ENCODE results near the gene PRKAG3.
A peak's percentile ranks its signal among the peaks of the same experiment; 100 is the strongest.

Gene PRKAG3

GRCh38 chr2:218837495-218837894 is 5.9 kb upstream of the PRKAG3 start:
- no peak for DNase-seq

GRCh38 chr2:218834685-218835084 is 3.1 kb upstream of the PRKAG3 start:
- DNase-seq: no peak

- no peak for DNase-seq
Measured at GRCh38 chr2:218833023-218833609, 1.5 kb upstream of the PRKAG3 start.

DNA sequence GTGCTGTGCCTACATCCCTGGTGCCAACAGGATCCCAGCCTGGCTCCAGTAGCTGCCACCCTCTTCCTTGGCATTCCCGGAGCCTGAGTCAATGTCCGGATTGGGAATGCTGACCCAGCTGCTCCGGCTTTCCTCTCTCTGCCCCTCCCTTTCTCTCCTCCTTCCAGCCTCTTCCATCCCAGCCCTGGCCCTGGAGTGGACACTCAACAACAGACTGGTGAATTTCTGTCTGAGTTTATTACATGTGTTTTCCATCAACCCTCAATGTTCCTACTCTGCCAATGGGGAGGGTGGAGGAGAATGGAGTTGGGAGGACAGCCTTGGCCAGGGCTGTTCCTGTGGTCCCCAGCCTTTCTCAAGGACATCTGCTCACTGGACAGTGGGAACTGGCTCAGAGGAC is 917 bp upstream of the PRKAG3 start:
- peak; percentile 71 for DNase-seq

GRCh38 chr2:218832081-218832480 is 478 bp upstream of the PRKAG3 start:
- DNase-seq: no peak

DNA sequence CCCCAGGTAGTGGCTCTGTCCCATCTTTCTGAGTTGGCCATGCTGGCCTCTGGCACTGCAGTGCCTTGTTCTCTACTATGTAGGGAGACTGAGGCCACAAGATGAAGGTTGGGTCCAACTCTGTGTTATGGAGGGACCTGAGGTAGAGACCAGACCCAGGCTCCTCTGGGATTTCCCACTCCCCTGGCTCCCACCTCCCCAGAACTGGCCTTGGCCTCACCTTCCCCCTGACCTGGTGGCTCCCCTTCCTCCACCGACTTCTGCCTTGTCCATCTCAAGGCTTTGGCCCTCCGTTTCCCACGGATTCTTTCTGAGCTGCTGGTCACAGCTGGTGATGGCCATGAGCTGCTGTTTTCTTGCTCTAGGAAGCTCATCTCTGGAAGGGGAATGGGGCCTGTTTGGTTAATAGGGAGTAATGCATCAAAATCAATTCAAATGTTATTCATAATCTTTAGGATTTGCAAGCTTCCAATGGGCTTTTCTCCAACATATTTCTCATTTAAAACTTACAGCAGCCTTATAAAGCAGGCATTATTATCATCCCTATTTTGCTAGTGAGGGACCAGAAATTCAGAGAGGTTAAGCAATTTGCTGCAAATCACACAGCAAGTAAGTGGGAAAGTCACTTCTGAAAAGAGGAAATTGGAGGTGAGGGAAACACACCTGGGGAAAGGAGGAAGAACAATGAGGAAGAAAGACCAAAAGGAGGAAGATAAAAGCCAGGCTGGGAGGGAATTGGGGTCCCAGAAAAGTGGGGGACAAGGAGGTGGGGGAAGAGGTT is 887 bp downstream of the PRKAG3 start:
- DNase-seq: no peak

DNA sequence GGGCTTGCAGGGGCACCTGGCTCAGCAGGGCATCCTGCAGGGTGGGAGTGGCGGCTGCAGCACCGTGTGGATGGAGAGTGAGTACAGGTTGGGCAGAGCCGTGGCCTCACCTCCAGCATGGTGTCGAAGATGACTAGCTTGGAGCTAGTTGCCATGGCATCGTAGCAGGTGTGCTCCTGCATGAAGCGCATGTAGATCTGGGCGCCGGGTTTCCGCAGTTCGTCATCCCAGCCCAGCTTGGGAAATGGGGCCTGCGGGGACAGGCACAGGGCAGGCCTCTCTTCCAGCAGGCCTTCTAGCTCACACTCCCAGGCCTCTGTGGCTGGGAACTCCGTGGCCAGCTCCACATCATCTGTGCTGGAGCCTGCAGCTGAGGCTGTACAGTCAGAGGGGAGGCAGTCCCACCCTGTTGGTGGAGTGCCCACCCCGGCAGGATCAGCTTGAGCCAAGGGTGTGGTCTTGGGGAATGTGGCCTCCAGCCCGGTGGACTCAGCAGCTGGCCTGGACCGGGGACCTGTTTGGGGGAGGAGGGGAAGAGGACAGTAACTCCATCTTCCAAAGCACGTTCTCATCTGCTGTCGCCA is 1.6 kb downstream of the PRKAG3 start:
- no peak for DNase-seq

- DNase-seq: no peak
Measured at GRCh38 chr2:218828477-218828778, 3.2 kb downstream of the PRKAG3 start.

- no peak for DNase-seq
Measured at GRCh38 chr2:218827701-218828476, 3.7 kb downstream of the PRKAG3 start.

DNA sequence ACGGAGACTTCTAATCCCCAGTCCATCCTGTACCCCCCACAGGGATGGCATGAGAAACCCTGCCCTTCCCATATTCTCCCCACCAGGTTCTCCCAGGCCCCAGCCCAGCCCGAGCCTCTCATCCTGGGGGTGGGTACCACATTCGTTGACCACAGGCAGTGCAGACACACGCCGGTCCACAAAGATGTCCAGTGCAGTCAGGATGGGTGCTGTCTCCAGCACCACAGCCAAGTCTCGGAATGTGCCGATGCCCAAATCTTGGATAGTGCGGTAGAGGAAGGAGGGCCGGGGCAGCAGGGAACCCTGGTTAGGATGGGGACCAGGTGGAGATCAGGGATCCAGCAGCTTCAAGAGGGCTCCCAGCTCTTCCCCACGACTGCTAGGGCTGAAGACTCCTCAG is 4.8 kb downstream of the PRKAG3 start:
- no peak for DNase-seq

- DNase-seq: no peak
Measured at GRCh38 chr2:218824004-218824403, 7.6 kb downstream of the PRKAG3 start.

DNA sequence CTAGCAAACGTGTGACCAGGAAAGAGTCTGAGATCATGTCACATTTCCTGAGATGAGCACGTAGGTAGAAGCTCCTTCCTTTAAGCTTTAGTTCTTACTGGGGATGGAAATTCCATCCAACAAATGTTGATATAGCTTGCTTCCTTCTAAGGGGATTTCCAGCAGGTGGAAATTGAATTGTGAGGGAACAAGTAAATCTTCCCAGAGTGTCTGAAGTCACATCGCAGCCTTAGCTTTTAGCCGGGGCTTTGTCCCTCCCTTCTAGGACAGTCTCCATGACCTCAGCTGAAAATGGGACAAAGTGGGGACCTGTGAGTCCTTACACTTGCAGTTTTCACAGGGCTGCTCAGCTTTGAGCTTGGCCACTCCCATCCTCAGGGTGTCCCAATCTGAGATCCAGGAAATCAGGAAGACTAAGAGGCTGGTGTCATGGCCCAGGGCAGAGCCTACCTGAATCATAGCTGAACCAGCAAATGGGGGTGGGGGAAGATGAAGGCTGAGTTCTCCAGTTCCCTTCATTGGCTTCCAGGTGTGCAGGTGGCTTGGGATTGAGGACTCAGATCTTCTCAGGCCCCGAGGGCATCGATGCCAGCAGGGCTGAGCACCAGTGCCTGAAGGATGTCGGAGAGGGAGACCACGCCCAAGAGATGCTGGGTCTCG is 8.3 kb downstream of the PRKAG3 start:
- no peak for DNase-seq

- DNase-seq: no peak
Measured at GRCh38 chr2:218822622-218823021, 9.0 kb downstream of the PRKAG3 start.

GRCh38 chr2:218821605-218822211 is 9.9 kb downstream of the PRKAG3 start:
- DNase-seq: no peak

- DNase-seq: no peak
Measured at GRCh38 chr2:218820746-218821369, 10.7 kb downstream of the PRKAG3 start.

- no peak for DNase-seq
Measured at GRCh38 chr2:218819093-218819492, 12.5 kb downstream of the PRKAG3 start.

DNA sequence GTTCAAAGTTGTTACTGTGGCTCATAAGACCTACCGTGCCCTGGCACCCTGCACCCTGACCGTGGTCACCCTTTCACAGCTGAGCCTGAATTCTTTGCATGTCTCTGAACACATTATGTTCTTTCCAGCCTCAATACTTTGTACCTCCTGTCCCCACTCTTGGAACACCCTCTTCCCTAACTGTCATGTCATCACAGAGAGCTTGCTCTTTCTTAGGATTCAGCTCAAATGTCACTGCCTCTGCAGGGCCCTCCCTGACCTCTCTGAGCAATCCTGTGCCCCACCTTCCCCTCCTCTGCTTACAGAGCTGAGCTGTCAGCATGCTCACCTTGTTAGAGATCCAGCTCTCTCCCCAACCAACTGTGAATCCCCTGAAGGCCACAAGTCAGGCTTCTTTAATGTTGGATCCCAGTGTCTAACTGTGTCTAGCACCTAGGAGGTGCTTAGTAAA is 15.0 kb downstream of the PRKAG3 start:
- no peak for DNase-seq

GRCh38 chr2:218815649-218816048 is 16.0 kb downstream of the PRKAG3 start:
- no peak for DNase-seq

- no peak for DNase-seq
Measured at GRCh38 chr2:218815244-218815637, 16.4 kb downstream of the PRKAG3 start.

- no peak for DNase-seq
Measured at GRCh38 chr2:218814540-218815243, 16.9 kb downstream of the PRKAG3 start.

DNA sequence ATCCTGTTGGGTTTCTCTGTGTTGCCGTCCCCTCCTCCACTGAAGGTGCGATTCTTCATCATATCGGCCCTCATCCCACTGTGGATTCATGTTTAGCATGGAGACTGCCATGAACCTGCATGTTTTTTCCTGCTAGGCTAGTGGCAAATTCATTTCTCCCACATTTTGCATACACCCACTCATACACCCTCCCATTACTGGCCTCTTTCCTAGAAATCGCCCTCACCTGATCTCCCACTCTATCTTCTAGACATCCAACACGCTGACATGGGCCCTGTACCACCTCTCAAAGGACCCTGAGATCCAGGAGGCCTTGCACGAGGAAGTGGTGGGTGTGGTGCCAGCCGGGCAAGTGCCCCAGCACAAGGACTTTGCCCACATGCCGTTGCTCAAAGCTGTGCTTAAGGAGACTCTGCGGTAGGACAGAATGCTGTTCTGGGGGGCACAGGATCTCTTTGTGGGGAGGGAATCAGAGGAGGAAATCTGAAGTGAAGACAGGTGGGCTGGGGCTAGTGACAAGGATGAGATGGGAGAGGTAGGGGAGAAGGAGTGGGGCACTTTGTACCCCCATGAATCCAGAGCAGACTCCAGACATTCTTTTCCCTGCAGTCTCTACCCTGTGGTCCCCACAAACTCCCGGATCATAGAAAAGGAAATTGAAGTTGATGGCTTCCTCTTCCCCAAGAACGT is 17.7 kb downstream of the PRKAG3 start:
- no peak for DNase-seq

Data from EL (cell line).